ENCODE measurements around the gene AHCY. TPM values are rescaled to one million over a fixed set of nuclear protein-coding genes. Genes with fewer than 3 reads are reported as not detected.
"Not testable (repeated sequence)": the region's sequence is repeated elsewhere in the genome, so short reads cannot be mapped to it uniquely, and the experiment has no call there.

Gene AHCY
- total RNA-seq, 2 experiments from 2014 or later: 16.7 to 16.9 TPM

- Histone ChIP-seq H3K36me3 (ENCODE audit: insufficient read depth, low read length) (no peaks in the 10 kb centered on the region), H3K4me1 (ENCODE audit: insufficient read depth, low read length) (no peaks in the 10 kb centered on the region), H3K4me3 (ENCODE audit: low read length) (no peak overlapping the region), H3K9me3 (ENCODE audit: control insufficient read depth in 1 of 2, insufficient read depth in 1 of 2, low read length in 2 of 2) (no peaks in the 10 kb centered on the region), H3K27ac (ENCODE audit: low read depth in 1 of 2, low read length in 2 of 2) (no peak overlapping the region), H3K27me3 (ENCODE audit: control insufficient read depth in 1 of 2, insufficient read depth in 2 of 2, low read length in 2 of 2) (no peaks in the 10 kb centered on the region)
- ATAC-seq (ENCODE audit: poor library complexity) (no peak), DNase-seq (no peak)
- Mint-ChIP-seq H3K9me3 (no peaks in the 10 kb centered on the region), H3K27me3 (no peaks in the 10 kb centered on the region), H3K36me3 (ENCODE audit: low read depth) (no peaks in the 10 kb centered on the region), H3K27ac (no peak overlapping the region), H3K4me1 (ENCODE audit: low read depth) (no peaks in the 10 kb centered on the region), H3K4me3 (no peak overlapping the region)
- TF ChIP-seq CTCF (IDR thresholded peaks at IDR 0.05): no peak
- POLR2A ChIA-PET: no interaction called here
- intact Hi-C loops (cut with DNase I, micrococcal nuclease): no loop called here
- CTCF ChIA-PET: no interaction called here
Measured at GRCh38 chr20:34260208-34260942, 42.8 kb downstream of the AHCY start.

GRCh38 chr20:34256629-34257124 lies 46.5 kb downstream of the AHCY start:
- H3K27ac ChIP-seq (ENCODE audit: low read depth in 1 of 2, low read length in 2 of 2): no peak overlapping the region
- H3K9me3 ChIP-seq (ENCODE audit: control insufficient read depth in 1 of 2, insufficient read depth in 1 of 2, low read length in 2 of 2): no peaks in the 10 kb centered on the region
- POLR2A ChIA-PET: no interaction called here
- Mint-ChIP-seq H3K27me3 (no peaks in the 10 kb centered on the region), H3K4me3 (no peak overlapping the region), H3K4me1 (ENCODE audit: low read depth) (no peaks in the 10 kb centered on the region), H3K27ac (no peak overlapping the region), H3K36me3 (ENCODE audit: low read depth) (no peaks in the 10 kb centered on the region), H3K9me3 (no peaks in the 10 kb centered on the region)
- no peak for TF ChIP-seq CTCF (IDR thresholded peaks at IDR 0.05)
- no peaks in the 10 kb centered on the region for H3K4me1 ChIP-seq (ENCODE audit: insufficient read depth, low read length)
- intact Hi-C loops (cut with DNase I, micrococcal nuclease): no loop called here
- CTCF ChIA-PET: no interaction called here
- DNase-seq (no peak), ATAC-seq (ENCODE audit: poor library complexity) (no peak)
- H3K27me3 ChIP-seq (ENCODE audit: control insufficient read depth in 1 of 2, insufficient read depth in 2 of 2, low read length in 2 of 2): no peaks in the 10 kb centered on the region
- no peak overlapping the region for H3K4me3 ChIP-seq (ENCODE audit: low read length)
- no peaks in the 10 kb centered on the region for H3K36me3 ChIP-seq (ENCODE audit: insufficient read depth, low read length)

- Mint-ChIP-seq H3K9me3 (no peaks in the 10 kb centered on the region), H3K27ac (no peak overlapping the region), H3K4me1 (ENCODE audit: low read depth) (no peaks in the 10 kb centered on the region), H3K4me3 (no peak overlapping the region), H3K36me3 (ENCODE audit: low read depth) (no peaks in the 10 kb centered on the region), H3K27me3 (no peaks in the 10 kb centered on the region)
- no peak for TF ChIP-seq CTCF (IDR thresholded peaks at IDR 0.05)
- ChIA-PET CTCF (no interaction called here), POLR2A (no interaction called here)
- Histone ChIP-seq H3K27me3 (ENCODE audit: control insufficient read depth in 1 of 2, insufficient read depth in 2 of 2, low read length in 2 of 2) (no peaks in the 10 kb centered on the region), H3K4me1 (ENCODE audit: insufficient read depth, low read length) (no peaks in the 10 kb centered on the region), H3K4me3 (ENCODE audit: low read length) (no peak overlapping the region), H3K36me3 (ENCODE audit: insufficient read depth, low read length) (no peaks in the 10 kb centered on the region), H3K27ac (ENCODE audit: low read depth in 1 of 2, low read length in 2 of 2) (no peak overlapping the region), H3K9me3 (ENCODE audit: control insufficient read depth in 1 of 2, insufficient read depth in 1 of 2, low read length in 2 of 2) (no peaks in the 10 kb centered on the region)
- no peak for ATAC-seq (ENCODE audit: poor library complexity)
- DNase-seq: no peak
- intact Hi-C loops (cut with DNase I, micrococcal nuclease): no loop called here
Measured at GRCh38 chr20:34254979-34255378, 48.2 kb downstream of the AHCY start.

- intact Hi-C loops (cut with DNase I, micrococcal nuclease); H3K36me3 Mint-ChIP-seq (ENCODE audit: low read depth); H3K4me1 ChIP-seq (ENCODE audit: insufficient read depth, low read length); H3K27me3 Mint-ChIP-seq; DNase-seq; H3K27ac ChIP-seq (ENCODE audit: low read depth in 1 of 2, low read length in 2 of 2); H3K4me1 Mint-ChIP-seq (ENCODE audit: low read depth); H3K4me3 ChIP-seq (ENCODE audit: low read length); H3K4me3 Mint-ChIP-seq; H3K9me3 Mint-ChIP-seq; H3K27me3 ChIP-seq (ENCODE audit: control insufficient read depth in 1 of 2, insufficient read depth in 2 of 2, low read length in 2 of 2); H3K27ac Mint-ChIP-seq; CTCF ChIA-PET; H3K9me3 ChIP-seq (ENCODE audit: control insufficient read depth in 1 of 2, insufficient read depth in 1 of 2, low read length in 2 of 2); POLR2A ChIA-PET; H3K36me3 ChIP-seq (ENCODE audit: insufficient read depth, low read length); ATAC-seq (ENCODE audit: poor library complexity): not testable (repeated sequence)
Measured at GRCh38 chr20:34252431-34253086, 50.6 kb downstream of the AHCY start.

Measured in CD4-positive, alpha-beta T cell (primary cell).